AG04449 (cell line): ENCODE data around the gene SNN.

Experiments used
- CTCF ChIA-PET: fragments of 350-600 bp; formaldehyde crosslinking; extraction: SDS; loops from one replicate; lab custom pipeline; 2021; ENCODE audit warnings: antibody characterized with exemption; lab: Yijun Ruan, JAX
- POLR2A ChIA-PET: fragments of 400-600, 350-600 bp; formaldehyde crosslinking; extraction: SDS; loops from one replicate; lab custom pipeline; 2020; ENCODE audit warnings: antibody characterized with exemption, inconsistent platforms; lab: Yijun Ruan, JAX
- DNase-seq: peaks from one replicate; pipeline ENCODE4 v3.0.0-alpha.2; 2010; ENCODE audit warnings: low read depth, low spot score
- H3K4me3 ChIP-seq: 2 replicates; pipeline ENCODE4 v1.5.1; 2011; ENCODE audit warnings: low read depth, mild to moderate bottlenecking, control low read depth, low read length
- TF ChIP-seq, protein P1 (sequence below): IDR thresholded peaks from one replicate; pipeline ENCODE4 v1.5.1; 2011; ENCODE audit warnings: mild to moderate bottlenecking, moderate library complexity, low read length, control low read depth, inconsistent platforms; ENCODE audit not compliant: insufficient read depth; ENCODE audit errors: missing control alignments

SNN gene

DNA sequence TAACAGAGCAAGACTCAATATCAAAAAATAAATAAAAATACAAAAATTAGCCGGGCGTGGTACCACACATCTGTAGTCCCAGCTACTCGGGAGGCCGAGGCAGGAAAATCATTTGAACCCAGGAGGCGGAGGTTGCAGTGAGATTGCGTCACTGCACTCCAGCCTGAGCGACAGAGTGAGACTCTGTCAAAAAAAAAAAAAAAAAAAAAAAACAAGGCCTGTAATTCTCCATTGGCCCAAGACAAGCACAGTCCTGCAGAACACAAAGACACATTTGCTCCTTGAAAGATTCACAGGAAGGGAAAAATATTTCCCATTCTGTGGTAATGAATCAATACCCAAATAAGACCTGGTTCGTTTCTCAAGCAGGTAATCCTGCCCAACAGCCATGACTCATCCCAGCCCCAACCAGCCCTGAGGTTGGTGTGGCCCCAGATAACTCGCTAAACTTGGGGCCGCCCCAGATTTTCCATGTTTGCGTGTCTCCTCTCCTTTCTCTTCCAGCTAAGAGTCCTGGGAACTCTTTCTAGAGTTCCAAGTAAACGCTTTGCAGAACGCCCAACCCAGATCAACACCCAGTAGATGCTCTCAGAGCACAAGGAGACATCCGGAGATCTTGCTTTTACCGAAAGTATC is 40.3 kb upstream of the SNN start:
- ChIA-PET POLR2A (no interaction called here), CTCF (interaction anchor here (2.2 to 5.0 kb wide), 2 partner anchors 13 to 14 kb away, joined by 6 to 32 read pairs; no protein-coding TSS in a partner anchor)
- H3K4me3 ChIP-seq = no peak overlapping the region
- no peak for DNase-seq
- TF ChIP-seq, protein P1, sequence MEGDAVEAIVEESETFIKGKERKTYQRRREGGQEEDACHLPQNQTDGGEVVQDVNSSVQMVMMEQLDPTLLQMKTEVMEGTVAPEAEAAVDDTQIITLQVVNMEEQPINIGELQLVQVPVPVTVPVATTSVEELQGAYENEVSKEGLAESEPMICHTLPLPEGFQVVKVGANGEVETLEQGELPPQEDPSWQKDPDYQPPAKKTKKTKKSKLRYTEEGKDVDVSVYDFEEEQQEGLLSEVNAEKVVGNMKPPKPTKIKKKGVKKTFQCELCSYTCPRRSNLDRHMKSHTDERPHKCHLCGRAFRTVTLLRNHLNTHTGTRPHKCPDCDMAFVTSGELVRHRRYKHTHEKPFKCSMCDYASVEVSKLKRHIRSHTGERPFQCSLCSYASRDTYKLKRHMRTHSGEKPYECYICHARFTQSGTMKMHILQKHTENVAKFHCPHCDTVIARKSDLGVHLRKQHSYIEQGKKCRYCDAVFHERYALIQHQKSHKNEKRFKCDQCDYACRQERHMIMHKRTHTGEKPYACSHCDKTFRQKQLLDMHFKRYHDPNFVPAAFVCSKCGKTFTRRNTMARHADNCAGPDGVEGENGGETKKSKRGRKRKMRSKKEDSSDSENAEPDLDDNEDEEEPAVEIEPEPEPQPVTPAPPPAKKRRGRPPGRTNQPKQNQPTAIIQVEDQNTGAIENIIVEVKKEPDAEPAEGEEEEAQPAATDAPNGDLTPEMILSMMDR = no peak

- CTCF ChIA-PET = interaction anchor here (0.9 to 5.0 kb wide), 2 partner anchors 9 to 12 kb away, joined by 3 to 32 read pairs; no protein-coding TSS in a partner anchor
- TF ChIP-seq, protein P1 = no peak
- POLR2A ChIA-PET = no interaction called here
- DNase-seq = no peak
- no peak overlapping the region for H3K4me3 ChIP-seq
Observed at GRCh38 chr16:11629071-11630030, 38.9 kb upstream of the SNN start.

DNA sequence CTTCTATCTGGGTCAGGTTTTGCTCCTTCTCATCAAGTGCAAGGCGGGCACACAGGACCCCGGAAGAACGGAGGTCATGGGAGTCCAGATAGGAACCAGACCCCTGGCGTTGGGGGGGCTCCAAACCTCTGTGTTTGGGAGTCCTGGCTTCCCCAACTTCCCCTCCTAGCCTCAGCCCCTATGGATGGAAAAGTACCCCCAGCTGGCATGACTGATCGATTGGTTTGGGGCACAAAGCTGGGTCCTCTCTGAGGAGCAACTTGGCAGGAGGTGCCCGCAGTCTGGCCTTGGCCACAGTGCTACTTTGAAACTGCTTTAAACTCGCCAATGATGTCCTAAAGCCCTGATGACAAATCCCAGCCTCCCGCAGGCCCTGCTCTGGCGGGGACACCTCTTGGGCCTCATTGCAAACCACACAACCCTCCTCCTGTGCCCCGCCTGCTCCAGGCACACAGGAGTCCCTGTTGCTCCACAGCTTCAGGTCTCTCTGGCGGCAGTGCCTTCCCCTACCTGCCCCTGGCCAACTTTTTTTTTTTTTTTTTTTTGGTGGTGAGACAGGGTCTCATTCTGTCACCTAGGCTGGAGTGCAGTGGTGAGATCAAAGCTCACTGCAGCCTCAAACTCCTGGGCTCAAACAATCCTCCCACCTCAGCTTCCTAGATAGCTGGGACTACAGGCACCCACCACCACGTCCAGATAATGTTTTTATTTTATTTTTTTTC is 38.0 kb upstream of the SNN start:
- TF ChIP-seq, protein P1 = no peak
- CTCF ChIA-PET = interaction anchor here (0.9 to 5.0 kb wide), 3 partner anchors 8 to 676 kb away, joined by 3 to 32 read pairs (median 5); no protein-coding TSS in a partner anchor
- POLR2A ChIA-PET = interaction anchor here (1.6 kb wide), 1 partner anchor 10 kb away, joined by 3 read pairs; no protein-coding TSS in a partner anchor
- no peak overlapping the region for H3K4me3 ChIP-seq
- DNase-seq = no peak

- H3K4me3 ChIP-seq = no peak overlapping the region
- TF ChIP-seq, protein P1 = no peak
- CTCF ChIA-PET = interaction anchor here (1.1 to 5.0 kb wide), 5 partner anchors 8 to 677 kb away, joined by 3 to 32 read pairs (median 5); no protein-coding TSS in a partner anchor
- POLR2A ChIA-PET = interaction anchor here (1.6 kb wide), 1 partner anchor 10 kb away, joined by 3 read pairs; no protein-coding TSS in a partner anchor
- no peak for DNase-seq
Observed at GRCh38 chr16:11630768-11631056, 37.5 kb upstream of the SNN start.

DNA sequence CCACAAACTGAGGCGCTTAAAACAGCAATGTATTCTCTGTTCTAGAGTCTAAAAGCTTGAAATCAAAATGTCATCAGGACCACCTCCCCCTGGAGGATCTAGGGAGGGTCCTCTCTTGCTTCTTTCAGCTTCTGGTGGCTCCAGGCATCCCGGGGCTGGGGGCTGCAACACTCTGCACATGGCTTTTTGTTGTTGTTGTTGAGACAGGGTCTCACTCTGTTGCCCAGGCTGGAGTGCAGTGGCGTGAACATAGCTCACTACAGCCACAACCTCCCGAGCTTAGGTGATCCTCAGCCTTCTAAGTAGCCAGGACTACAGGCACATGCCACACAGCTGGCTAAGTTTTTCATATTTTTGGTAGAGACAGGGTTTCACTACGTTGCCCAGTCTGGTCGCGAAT is 37.0 kb upstream of the SNN start:
- TF ChIP-seq, protein P1 = no peak
- ChIA-PET POLR2A (interaction anchor here (1.6 kb wide), 1 partner anchor 9 kb away, joined by 3 read pairs; no protein-coding TSS in a partner anchor), CTCF (interaction anchor here (1.1 to 5.0 kb wide), 6 partner anchors 9 to 677 kb away, joined by 3 to 32 read pairs (median 5); no protein-coding TSS in a partner anchor)
- no peak for DNase-seq
- no peak overlapping the region for H3K4me3 ChIP-seq
